ENCODE measurements around the gene TAMALIN. TPM values are rescaled to one million over a fixed set of nuclear protein-coding genes. Genes with fewer than 3 reads are reported as not detected.

Gene TAMALIN
- total RNA-seq, 1 donor: 4.7 TPM

GRCh38 chr12:52049688-52050087 lies 42.9 kb downstream of the TAMALIN start:
- TF ChIP-seq CTCF (IDR thresholded peaks at IDR 0.05; ENCODE audit: extremely low read depth, low read depth, low read length): no peak
- peaks cover 25% of the 10 kb centered on the region for H3K79me2 ChIP-seq (ENCODE audit: insufficient read depth, low read length)

GRCh38 chr12:52050116-52050757 lies 43.5 kb downstream of the TAMALIN start:
- no peak for TF ChIP-seq CTCF (IDR thresholded peaks at IDR 0.05; ENCODE audit: extremely low read depth, low read depth, low read length)
- Histone ChIP-seq H3K79me2 (ENCODE audit: insufficient read depth, low read length) (peaks cover 25% of the 10 kb centered on the region), H2AFZ (ENCODE audit: low read length) (no peak overlapping the region), H3K36me3 (ENCODE audit: insufficient read depth, low read length) (peaks cover 11% of the 10 kb centered on the region), H3K27ac (ENCODE audit: low read depth, low read length) (peak overlapping the region; percentile 95), H4K20me1 (ENCODE audit: insufficient read depth, low read length) (peaks cover 8% of the 10 kb centered on the region), H3K4me1 (ENCODE audit: insufficient read depth, low read length) (peaks cover 23% of the 10 kb centered on the region), H3K9me3 (ENCODE audit: low read depth, low read length) (no peaks in the 10 kb centered on the region), H3K4me2 (ENCODE audit: insufficient read depth, low read length) (peak overlapping the region; percentile 94), H3K4me3 (ENCODE audit: insufficient read depth, low read length) (peak overlapping the region; percentile 75), H3K27me3 (ENCODE audit: insufficient read depth, low read length) (no peaks in the 10 kb centered on the region)
- no peak for DNase-seq (ENCODE audit: insufficient read length, low spot score, missing footprints)

More at GRCh38 chr12:52049688-52050087, 42.9 kb downstream of the TAMALIN start:
- no peak overlapping the region for H3K4me3 ChIP-seq (ENCODE audit: insufficient read depth, low read length)
- H3K4me2 ChIP-seq (ENCODE audit: insufficient read depth, low read length): peak overlapping the region; percentile 94
- peaks cover 28% of the 10 kb centered on the region for H3K4me1 ChIP-seq (ENCODE audit: insufficient read depth, low read length)
- peaks cover 5% of the 10 kb centered on the region for H3K36me3 ChIP-seq (ENCODE audit: insufficient read depth, low read length)
- no peaks in the 10 kb centered on the region for H3K27me3 ChIP-seq (ENCODE audit: insufficient read depth, low read length)
- H3K27ac ChIP-seq (ENCODE audit: low read depth, low read length): peak overlapping the region; percentile 95
- no peak for DNase-seq (ENCODE audit: insufficient read length, low spot score, missing footprints)
- H4K20me1 ChIP-seq (ENCODE audit: insufficient read depth, low read length): peaks cover 8% of the 10 kb centered on the region
- no peaks in the 10 kb centered on the region for H3K9me3 ChIP-seq (ENCODE audit: low read depth, low read length)
- no peak overlapping the region for H2AFZ ChIP-seq (ENCODE audit: low read length)

DNA sequence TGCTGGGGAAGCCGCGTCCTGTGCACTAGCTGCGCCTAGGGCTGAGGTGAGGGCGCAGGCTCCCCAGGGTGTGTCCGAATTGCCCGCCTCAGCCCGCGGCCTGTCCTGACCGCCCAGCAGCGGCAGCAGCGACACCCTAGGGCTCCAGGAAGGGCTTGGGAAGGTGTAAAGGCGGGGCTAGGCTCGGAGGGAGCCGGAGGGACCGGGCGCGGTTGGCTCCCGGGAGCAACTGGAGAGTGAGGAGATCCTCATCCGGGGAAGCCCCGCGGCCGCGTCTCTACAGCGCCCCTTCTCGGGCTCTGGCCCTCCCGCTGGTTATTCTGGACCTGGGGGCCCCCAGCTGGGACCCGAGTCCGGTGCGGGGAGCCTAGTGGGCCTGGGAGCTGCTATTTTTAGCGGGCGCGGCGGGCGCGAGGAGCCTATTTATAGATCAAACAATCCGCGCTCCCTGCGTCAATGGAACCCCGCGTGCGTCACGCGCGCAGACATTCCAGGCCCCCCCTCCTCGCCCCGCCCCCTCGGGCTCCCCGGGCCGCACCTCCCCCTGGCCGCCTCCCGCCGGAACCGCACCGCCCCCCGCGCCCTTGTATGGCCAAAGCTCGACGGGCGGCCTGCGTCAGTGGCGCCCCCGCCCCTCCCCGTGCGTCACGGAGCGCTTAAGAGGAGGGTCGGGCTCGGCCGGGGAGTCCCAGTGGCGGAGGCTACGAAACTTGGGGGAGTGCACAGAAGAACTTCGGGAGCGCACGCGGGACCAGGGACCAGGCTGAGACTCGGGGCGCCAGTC lies 44.2 kb downstream of the TAMALIN start, which contains the start of gene NR4A1:
TSS of gene NR4A1 (plus strand) at position 685 of the 784 bp plus-strand sequence. CDS start 2,887 bp downstream, outside the sequence.
- H4K20me1 ChIP-seq (ENCODE audit: insufficient read depth, low read length): peaks cover 8% of the 10 kb centered on the region
- peak; percentile 40 for TF ChIP-seq CTCF (IDR thresholded peaks at IDR 0.05; ENCODE audit: extremely low read depth, low read depth, low read length)

More for the DNA sequence above, 44.2 kb downstream of the TAMALIN start, which contains the start of gene NR4A1:
- Histone ChIP-seq H3K9me3 (ENCODE audit: low read depth, low read length) (no peaks in the 10 kb centered on the region), H3K4me2 (ENCODE audit: insufficient read depth, low read length) (peak within 1 kb of the TSS; percentile 94), H3K4me1 (ENCODE audit: insufficient read depth, low read length) (peaks cover 22% of the 10 kb centered on the region), H3K36me3 (ENCODE audit: insufficient read depth, low read length) (peaks cover 11% of the 10 kb centered on the region), H3K27me3 (ENCODE audit: insufficient read depth, low read length) (no peaks in the 10 kb centered on the region), H2AFZ (ENCODE audit: low read length) (peak within 1 kb of the TSS; percentile 15), H3K27ac (ENCODE audit: low read depth, low read length) (peak within 1 kb of the TSS; percentile 95), H3K79me2 (ENCODE audit: insufficient read depth, low read length) (peaks cover 22% of the 10 kb centered on the region), H3K4me3 (ENCODE audit: insufficient read depth, low read length) (peak within 1 kb of the TSS; percentile 75)
- DNase-seq (ENCODE audit: insufficient read length, low spot score, missing footprints): peak; percentile 99

All from osteoblast (primary cell).